Lung (tissue), 12 donors: Measurements from ENCODE around the gene FRY. TPM values are rescaled to one million over a fixed set of nuclear protein-coding genes. Genes with fewer than 3 reads are reported as not detected.

Experiments used
- ATAC-seq: fragments of 200-7000 bp; cut with Tn5 transposase; one replicate; pipeline ENCODE4 v1.9.1; 2020; ENCODE audit warnings: moderate number of reproducible peaks; ENCODE audit not compliant: insufficient read depth, low FRiP score
- DNase-seq, 3 donors: peaks; one replicate each; pipeline ENCODE4 v3.0.0-alpha.2; 2013 to 2017
- H3K27ac ChIP-seq, 2 donors: one replicate each; pipeline ENCODE4 v1.5.1; 2013; ENCODE audit warnings: mild to moderate bottlenecking in 2 of 2, moderate library complexity in 2 of 2, control low read depth in 1 of 2, inconsistent platforms in 1 of 2, low read depth in 1 of 2, low read length in 1 of 2
- H3K27me3 ChIP-seq, 3 donors: one replicate each; pipeline ENCODE4 v1.5.1; 2013; ENCODE audit warnings: low read length in 2 of 3; ENCODE audit not compliant: control insufficient read depth in 3 of 3, insufficient read depth in 3 of 3
- H3K36me3 ChIP-seq, 4 donors: one replicate each; pipeline ENCODE4 v1.5.1; 2013; ENCODE audit warnings: low read length in 4 of 4, mild to moderate bottlenecking in 1 of 4, moderate library complexity in 1 of 4; ENCODE audit not compliant: control insufficient read depth in 4 of 4, insufficient read depth in 4 of 4
- H3K4me1 ChIP-seq, 5 donors: one replicate each; pipeline ENCODE4 v1.5.1; 2013; ENCODE audit warnings: low read length in 5 of 5, mild to moderate bottlenecking in 2 of 5, moderate library complexity in 1 of 5; ENCODE audit not compliant: control insufficient read depth in 5 of 5, insufficient read depth in 5 of 5
- H3K4me3 ChIP-seq: one replicate; pipeline ENCODE4 v1.5.1; 2013; ENCODE audit warnings: mild to moderate bottlenecking, control low read depth, moderate library complexity
- H3K9ac ChIP-seq, 2 donors: one replicate each; pipeline ENCODE4 v1.5.1; 2013; ENCODE audit warnings: low read length in 2 of 2, control low read depth in 1 of 2; ENCODE audit not compliant: insufficient read depth in 1 of 2
- H3K9me3 ChIP-seq, 4 donors: one replicate each; pipeline ENCODE4 v1.5.1; 2013; ENCODE audit warnings: low read length in 3 of 4, mild to moderate bottlenecking in 1 of 4, moderate library complexity in 1 of 4; ENCODE audit not compliant: control insufficient read depth in 4 of 4, insufficient read depth in 3 of 4
- whole genome bisulfite sequencing, 2 donors: extraction: QIAGEN DNeasy Blood & Tissue Kit; methylation state at CpG; one replicate each; pipeline ENCODE4 v1.1.7; 2013; 5-methylcytosine and 5-hydroxymethylcytosine counted together
- polyA plus RNA-seq, 2 donors: library from polyadenylated mRNA; stranded (reverse); fragments of 200-250 nt; gene quantifications; one replicate each; pipeline ENCODE4 v1.2.1, GENCODE V29; 2013
- total RNA-seq, 2 donors: library from RNA; depleted of rRNA in 1 of 2; stranded (reverse); fragments of >200 nt in 1 of 2; gene quantifications; one replicate each; pipeline ENCODE4 v1.2.1, GENCODE V29; 2014 to 2021
- TF ChIP-seq, protein P1 (sequence below): IDR thresholded peaks from 2 replicates; pipeline ENCODE4 v1.5.1; 2012; ENCODE audit warnings: mild to moderate bottlenecking; ENCODE audit errors: control extremely low read depth, extremely low read depth
- donor health status: control.
- donor health status: control.
- donor health status: Bipolar disorder and iron deficiency.
- donor health status: healthy.
- donor health status: DM: yes; HTN: yes; CAD: no.

FRY gene
- total and polyA plus RNA-seq, 4 donors = 7.4 to 79.6 (median 43.9) TPM

- H3K27me3 ChIP-seq = no peaks in the 10 kb centered on the region
- 87 to 90% methylated on average over 5 of the region's 5 CpGs for WGBS, 2 donors
- H3K9ac ChIP-seq = no peak overlapping the region
- H3K4me1 ChIP-seq = peaks cover 0 to 3% (median 0%) of the 10 kb centered on the region in 5 donors
- ATAC-seq (no peak), DNase-seq (no peak)
- no peak overlapping the region for H3K4me3 ChIP-seq
- no peak overlapping the region for H3K27ac ChIP-seq
- H3K9me3 ChIP-seq = no peaks in the 10 kb centered on the region
- peaks cover 0 to 23% (median 4%) of the 10 kb centered on the region in 4 donors for H3K36me3 ChIP-seq
- TF ChIP-seq, protein P1, sequence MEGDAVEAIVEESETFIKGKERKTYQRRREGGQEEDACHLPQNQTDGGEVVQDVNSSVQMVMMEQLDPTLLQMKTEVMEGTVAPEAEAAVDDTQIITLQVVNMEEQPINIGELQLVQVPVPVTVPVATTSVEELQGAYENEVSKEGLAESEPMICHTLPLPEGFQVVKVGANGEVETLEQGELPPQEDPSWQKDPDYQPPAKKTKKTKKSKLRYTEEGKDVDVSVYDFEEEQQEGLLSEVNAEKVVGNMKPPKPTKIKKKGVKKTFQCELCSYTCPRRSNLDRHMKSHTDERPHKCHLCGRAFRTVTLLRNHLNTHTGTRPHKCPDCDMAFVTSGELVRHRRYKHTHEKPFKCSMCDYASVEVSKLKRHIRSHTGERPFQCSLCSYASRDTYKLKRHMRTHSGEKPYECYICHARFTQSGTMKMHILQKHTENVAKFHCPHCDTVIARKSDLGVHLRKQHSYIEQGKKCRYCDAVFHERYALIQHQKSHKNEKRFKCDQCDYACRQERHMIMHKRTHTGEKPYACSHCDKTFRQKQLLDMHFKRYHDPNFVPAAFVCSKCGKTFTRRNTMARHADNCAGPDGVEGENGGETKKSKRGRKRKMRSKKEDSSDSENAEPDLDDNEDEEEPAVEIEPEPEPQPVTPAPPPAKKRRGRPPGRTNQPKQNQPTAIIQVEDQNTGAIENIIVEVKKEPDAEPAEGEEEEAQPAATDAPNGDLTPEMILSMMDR = no peak
Observed at GRCh38 chr13:32228330-32229041, 196.9 kb downstream of the FRY start.

DNA sequence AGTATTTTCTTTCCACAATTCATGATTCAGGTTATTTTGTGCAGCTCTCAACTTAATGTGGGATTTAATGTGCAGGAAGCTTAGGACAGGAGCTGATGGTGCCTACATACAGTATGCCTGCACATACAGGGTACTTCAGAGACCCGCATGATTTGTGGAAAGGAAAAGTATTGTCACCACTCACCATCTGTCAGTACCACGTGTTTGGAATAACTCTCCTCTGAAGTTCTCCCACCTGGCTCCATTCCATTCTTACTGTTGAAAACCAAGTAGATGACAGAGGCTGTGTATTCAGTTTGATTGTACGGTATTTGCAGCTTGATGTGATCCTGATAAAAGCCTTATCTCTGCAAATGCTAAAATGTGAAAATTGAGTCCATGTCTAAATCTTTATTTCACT lies 197.9 kb downstream of the FRY start:
- ATAC-seq (no peak), DNase-seq (no peak)
- Histone ChIP-seq H3K4me3 (no peak overlapping the region), H3K36me3 (peaks cover 0 to 20% (median 5%) of the 10 kb centered on the region in 4 donors), H3K9ac (no peak overlapping the region), H3K27ac (no peak overlapping the region), H3K27me3 (no peaks in the 10 kb centered on the region), H3K4me1 (peaks cover 0 to 3% (median 0%) of the 10 kb centered on the region in 5 donors), H3K9me3 (no peaks in the 10 kb centered on the region)
- 59 to 77% methylated on average over 3 of the region's 3 CpGs for WGBS, 2 donors
- TF ChIP-seq, protein P1 = no peak

- TF ChIP-seq, protein P1 = no peak
- H3K36me3 ChIP-seq = peaks cover 0 to 18% (median 8%) of the 10 kb centered on the region in 4 donors
Observed at GRCh38 chr13:32232263-32232662, 200.7 kb downstream of the FRY start.

More at GRCh38 chr13:32232263-32232662, 200.7 kb downstream of the FRY start:
- Histone ChIP-seq H3K4me1 (peaks cover 0 to 3% (median 0%) of the 10 kb centered on the region in 5 donors), H3K27ac (no peak overlapping the region), H3K27me3 (no peaks in the 10 kb centered on the region), H3K9me3 (no peaks in the 10 kb centered on the region), H3K9ac (no peak overlapping the region), H3K4me3 (no peak overlapping the region)
- no peak for DNase-seq
- ATAC-seq = no peak
- WGBS, 2 donors = 98 to 99% methylated on average over 3 of the region's 3 CpGs
